MM.1S (cell line): ENCODE measurements around the gene NTPCR.

Source experiments
- EZH2phosphoT487 ChIP-seq: fragments of 300-600 bp; sonication (generic); IDR thresholded peaks from 2 replicates; pipeline ENCODE4 v1.6.1; 2018; ENCODE audit warnings: antibody characterized with exemption, low read length
- TF ChIP-seq, protein P1 (sequence below): fragments of 300-600 bp; sonication (generic); IDR thresholded peaks from 2 replicates; pipeline ENCODE4 v1.5.1; 2016; ENCODE audit warnings: antibody characterized with exemption, low read length, mixed read lengths

DNA sequence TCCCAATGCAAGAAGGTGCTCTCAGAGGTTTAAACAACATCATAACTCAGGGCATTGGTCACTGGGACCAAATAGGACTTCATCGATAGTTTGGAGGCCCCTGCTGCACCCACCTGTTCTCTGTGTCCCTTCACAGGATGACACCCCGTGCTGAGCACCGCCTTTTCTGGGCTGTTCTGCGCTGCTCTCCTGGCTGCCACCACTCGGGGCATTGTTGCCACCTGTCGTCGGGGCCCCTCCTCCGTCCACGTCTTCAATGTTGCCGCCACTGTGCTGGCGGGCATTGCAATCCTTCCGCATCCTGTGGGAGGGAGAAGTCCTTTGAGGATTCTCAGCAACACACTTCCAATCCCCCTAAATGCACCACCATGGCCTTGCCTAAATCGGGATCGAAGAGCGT lies 47.7 kb downstream of the NTPCR start:
- TF ChIP-seq, protein P1, sequence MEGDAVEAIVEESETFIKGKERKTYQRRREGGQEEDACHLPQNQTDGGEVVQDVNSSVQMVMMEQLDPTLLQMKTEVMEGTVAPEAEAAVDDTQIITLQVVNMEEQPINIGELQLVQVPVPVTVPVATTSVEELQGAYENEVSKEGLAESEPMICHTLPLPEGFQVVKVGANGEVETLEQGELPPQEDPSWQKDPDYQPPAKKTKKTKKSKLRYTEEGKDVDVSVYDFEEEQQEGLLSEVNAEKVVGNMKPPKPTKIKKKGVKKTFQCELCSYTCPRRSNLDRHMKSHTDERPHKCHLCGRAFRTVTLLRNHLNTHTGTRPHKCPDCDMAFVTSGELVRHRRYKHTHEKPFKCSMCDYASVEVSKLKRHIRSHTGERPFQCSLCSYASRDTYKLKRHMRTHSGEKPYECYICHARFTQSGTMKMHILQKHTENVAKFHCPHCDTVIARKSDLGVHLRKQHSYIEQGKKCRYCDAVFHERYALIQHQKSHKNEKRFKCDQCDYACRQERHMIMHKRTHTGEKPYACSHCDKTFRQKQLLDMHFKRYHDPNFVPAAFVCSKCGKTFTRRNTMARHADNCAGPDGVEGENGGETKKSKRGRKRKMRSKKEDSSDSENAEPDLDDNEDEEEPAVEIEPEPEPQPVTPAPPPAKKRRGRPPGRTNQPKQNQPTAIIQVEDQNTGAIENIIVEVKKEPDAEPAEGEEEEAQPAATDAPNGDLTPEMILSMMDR, result no peak
- no peak for TF ChIP-seq EZH2phosphoT487
